ENCODE data around the gene MYD88. TPM values are rescaled to one million over a fixed set of nuclear protein-coding genes. Genes with fewer than 3 reads are reported as not detected.
"Not testable (repeated sequence)": the region's sequence is repeated elsewhere in the genome, so short reads cannot be mapped to it uniquely, and the experiment has no call there.

Gene MYD88
- total RNA-seq, 2 donors from 2014 or later, result 66.1 to 76.4 TPM

DNA sequence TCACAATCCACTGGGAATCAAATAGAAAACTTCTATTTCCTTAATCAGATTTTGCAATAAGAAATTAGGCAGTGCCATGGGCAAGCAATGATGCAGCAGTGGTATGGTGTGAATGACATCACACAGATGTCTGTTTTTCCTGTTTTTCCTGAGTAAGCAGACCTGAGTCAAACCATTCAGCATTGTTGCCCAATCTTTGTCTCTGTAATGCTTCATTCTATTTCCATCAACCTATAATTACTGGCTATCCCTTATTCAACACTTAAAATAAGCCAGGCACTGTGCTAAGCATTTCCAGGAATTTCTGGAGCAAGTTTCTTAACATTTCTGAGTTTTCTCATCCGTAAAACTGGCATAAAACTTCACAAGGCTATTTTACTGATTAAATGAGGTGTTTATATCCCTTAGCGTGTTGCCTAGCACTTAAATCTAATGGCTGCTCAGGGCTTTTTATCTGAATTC is 15.6 kb downstream of the MYD88 start:
- intact Hi-C loops (cut with DNase I, micrococcal nuclease), result no loop called here
- ATAC-seq (no peak), DNase-seq (no peak)

DNA sequence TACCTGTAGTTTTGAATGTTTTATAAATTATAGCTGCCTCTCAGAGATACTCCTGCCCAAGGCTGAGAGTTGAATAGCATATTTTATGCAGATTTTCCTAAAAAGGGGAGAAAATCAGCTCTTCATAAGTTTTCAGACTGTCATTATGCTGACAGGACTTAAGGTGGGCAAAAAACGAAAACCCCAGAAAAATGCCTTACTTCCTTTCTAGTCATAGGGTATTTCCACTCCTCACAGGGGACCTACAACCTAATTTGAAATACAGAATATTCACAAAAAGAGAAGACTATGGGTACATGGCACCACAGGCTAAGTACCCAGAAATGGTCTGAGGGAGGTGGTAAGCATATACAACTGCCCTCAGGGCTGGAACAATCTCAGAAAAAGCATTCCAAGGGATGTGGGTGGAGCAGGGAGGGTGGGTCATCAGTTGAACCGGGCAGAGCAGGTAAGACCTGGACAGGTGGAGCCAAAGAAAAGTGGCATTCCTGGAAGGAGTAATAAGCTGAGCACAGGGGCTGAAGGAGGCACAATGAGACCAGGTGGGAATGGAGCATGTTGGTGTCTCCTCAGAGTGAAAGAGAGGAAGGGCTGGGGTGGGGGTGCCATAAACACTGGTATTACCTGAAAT is 16.3 kb downstream of the MYD88 start:
- intact Hi-C loops (cut with DNase I, micrococcal nuclease), result no loop called here
- DNase-seq (peak in 1 of 2 donors; percentile 63), ATAC-seq (peak; percentile 79)

DNA sequence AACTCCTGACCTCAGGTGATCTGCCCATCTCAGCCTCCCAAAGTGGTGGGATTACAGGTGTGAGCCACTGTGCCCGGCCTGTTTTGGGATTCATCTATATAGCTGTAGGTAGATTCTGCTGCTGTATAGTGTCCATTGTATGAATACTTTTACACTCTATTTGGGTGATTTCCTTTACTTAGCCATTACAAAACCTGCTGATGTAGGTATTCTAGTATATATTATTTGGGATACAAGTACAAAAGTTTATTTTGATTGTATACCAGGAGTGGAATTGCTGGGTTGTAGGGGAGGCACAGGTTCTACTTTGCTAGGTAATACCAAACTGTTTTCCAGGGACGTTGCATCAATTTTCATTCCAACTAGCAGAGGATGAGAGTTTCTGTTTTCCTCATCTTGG is 17.4 kb downstream of the MYD88 start:
- DNase-seq, result no peak
- ATAC-seq, result no peak
- intact Hi-C loops (cut with DNase I, micrococcal nuclease), result no loop called here

- DNase-seq (no peak), ATAC-seq (no peak)
- intact Hi-C loops (cut with DNase I, micrococcal nuclease), result no loop called here
Observed at GRCh38 chr3:38157117-38157516, 18.7 kb downstream of the MYD88 start.

DNA sequence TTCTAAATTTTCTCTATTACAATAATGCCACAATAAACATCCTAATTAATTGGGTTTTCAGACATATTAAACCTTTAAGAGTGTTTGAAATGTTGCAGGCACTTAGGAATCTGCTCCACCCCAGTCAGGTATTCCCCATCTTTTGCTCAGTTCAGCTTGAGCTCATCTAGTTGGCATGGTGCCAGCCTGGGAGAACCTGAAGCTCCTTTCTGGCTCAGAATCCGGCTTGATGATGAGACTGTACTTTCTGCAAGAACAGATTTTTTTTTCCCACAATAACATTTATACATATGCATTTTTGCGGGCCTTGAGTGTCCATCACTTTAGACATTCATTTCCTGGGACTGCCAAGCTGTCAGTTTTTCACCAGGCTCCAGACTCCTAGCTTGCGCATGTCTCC is 19.1 kb downstream of the MYD88 start:
- ATAC-seq (peak; percentile 22), DNase-seq (no peak)
- intact Hi-C loops (cut with DNase I, micrococcal nuclease), result no loop called here

DNA sequence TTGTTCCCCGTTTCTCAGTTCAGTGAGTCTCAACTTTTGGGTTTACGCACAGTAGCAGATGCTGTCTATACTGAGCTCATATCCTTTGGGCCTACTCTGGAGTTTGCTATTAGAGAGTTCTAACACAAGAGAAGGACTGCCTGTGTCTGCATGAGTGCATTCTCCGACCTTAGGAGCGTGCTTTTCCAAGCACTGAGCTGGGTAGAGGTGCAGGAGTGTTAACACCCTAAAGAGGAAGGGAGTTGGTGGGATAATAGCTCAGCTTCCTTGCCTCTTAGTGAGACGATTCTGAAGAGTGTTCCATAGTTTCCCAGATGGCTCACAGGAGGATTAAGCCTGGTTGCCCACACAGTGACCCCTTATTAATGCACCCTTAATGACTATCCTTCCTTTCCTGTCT is 20.0 kb downstream of the MYD88 start:
- intact Hi-C loops (cut with DNase I, micrococcal nuclease), result no loop called here
- no peak for DNase-seq
- ATAC-seq, result no peak

- intact Hi-C loops (cut with DNase I, micrococcal nuclease); DNase-seq; ATAC-seq: not testable (repeated sequence)
Observed at GRCh38 chr3:38160704-38161103, 22.2 kb downstream of the MYD88 start.

GRCh38 chr3:38163117-38163840 is 24.8 kb downstream of the MYD88 start:
- intact Hi-C loops (cut with DNase I, micrococcal nuclease), result no loop called here
- ATAC-seq (no peak), DNase-seq (no peak)

- no peak for ATAC-seq
- DNase-seq, result peak; percentile 44 to 47
- intact Hi-C loops (cut with DNase I, micrococcal nuclease), result no loop called here
Observed at GRCh38 chr3:38163841-38164642, 25.6 kb downstream of the MYD88 start.

DNA sequence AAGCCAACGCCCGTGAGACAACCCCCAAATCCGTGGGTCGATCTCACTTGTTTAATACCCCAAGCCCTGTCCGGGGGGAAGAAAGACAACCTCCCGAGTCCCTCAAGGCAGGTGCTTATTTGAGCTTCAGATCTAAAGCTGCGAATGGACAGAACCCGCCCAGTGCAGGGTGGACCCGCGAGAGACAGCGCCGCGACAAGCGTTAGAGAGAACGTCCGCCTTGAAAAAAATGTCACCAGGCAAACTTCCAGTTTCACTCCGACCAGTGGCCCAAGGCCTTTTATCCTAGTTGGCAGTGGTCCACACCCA is 26.1 kb downstream of the MYD88 start:
- ATAC-seq, result no peak
- intact Hi-C loops (cut with DNase I, micrococcal nuclease), result no loop called here
- no peak for DNase-seq

DNA sequence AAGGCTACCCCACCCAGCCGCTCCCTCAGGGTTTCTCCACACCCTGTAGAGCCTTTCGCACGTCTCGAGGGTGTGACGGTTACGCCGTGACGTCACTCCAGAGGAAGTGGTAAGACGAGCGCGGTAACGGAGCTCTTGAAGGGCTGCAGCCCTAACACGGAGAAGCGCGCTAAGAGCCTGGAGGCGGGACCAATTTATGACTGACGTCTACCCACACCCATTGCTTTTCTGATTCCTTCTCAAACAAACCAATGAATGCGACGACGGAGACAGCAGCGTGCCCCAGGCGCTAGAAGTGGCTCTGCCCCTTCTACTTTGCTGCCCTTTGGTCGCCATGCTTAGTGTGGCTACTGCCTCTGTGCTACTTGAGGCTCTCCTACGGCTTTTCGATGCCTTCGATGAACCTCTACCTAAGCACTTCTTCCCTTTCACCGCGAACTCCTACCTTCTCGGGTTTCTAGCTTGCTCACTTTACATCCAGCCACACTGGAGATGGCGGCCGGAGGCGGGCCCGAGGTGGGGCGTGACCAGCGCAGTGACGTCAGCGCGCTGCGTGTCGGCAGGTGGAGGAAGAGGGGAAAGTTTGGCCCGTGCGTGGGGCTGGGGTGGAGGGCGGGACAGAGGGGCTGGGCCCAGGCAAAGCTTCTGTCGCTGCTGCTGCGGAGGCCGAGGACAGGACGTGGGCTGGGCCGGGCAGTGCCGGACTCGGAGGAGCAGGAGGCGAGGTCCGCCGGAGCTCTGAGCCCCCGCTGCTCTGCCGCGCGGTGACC is 26.7 kb downstream of the MYD88 start, which contains the start of gene OXSR1:
Gene OXSR1 (plus strand): TSS at position 586 of the 770 bp plus-strand sequence. CDS start 340 bp downstream, outside the sequence.
- DNase-seq (peak; percentile 99 to 100), ATAC-seq (peak; percentile 86)
- intact Hi-C loops (cut with DNase I, micrococcal nuclease), result no loop called here

- DNase-seq, result peak; percentile 70 to 74
- intact Hi-C loops (cut with DNase I, micrococcal nuclease), result no loop called here
- ATAC-seq, result peak; percentile 39
Observed at GRCh38 chr3:38165722-38166387, 27.4 kb downstream of the MYD88 start.

- DNase-seq (no peak), ATAC-seq (no peak)
- intact Hi-C loops (cut with DNase I, micrococcal nuclease), result no loop called here
Observed at GRCh38 chr3:38167591-38167990, 29.1 kb downstream of the MYD88 start.

GRCh38 chr3:38168151-38169026 is 29.9 kb downstream of the MYD88 start:
- DNase-seq (no peak), ATAC-seq (no peak)
- intact Hi-C loops (cut with DNase I, micrococcal nuclease), result no loop called here

DNA sequence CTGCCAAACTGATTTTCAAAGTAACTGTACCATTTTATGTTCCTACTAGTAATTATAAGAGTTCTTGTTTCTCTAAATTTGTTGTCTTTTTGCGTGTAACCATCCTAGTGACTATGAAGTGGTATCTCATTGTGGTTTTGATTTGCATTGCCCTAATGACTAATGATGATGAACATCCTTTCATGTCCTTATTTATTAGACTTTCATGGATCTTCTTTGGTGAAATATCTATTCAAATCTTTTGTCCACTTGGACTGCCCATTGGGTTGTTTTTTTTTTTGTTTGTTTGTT is 30.5 kb downstream of the MYD88 start:
- no peak for DNase-seq

DNA sequence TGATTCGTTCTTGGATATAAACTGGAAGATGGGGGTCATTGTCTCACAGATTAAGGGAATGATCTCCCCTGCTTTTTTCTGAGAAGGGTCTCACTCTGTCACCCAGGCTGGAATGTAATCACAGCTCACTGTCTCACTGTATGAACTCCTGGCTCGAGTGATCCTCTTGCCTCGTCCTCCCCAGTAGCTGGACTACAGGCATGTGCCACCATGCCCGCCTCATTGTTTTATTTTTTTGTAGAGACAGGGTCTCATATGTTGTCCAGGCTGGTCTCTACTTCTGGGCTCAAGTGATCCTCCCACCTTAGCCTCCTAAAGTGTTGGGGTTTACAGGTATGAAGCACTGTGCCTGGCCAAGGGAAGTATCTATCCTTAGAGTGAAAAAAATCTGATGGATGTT is 32.3 kb downstream of the MYD88 start:
- DNase-seq (no peak), ATAC-seq (no peak)
- intact Hi-C loops (cut with DNase I, micrococcal nuclease), result no loop called here

More for the DNA sequence above, 30.5 kb downstream of the MYD88 start:
- ATAC-seq, result no peak
- intact Hi-C loops (cut with DNase I, micrococcal nuclease), result no loop called here

- no peak for ATAC-seq
- intact Hi-C loops (cut with DNase I, micrococcal nuclease), result no loop called here
- DNase-seq, result no peak
Observed at GRCh38 chr3:38171622-38172021, 33.2 kb downstream of the MYD88 start.
